ENCODE measurements around the gene CPZ.

CPZ gene

GRCh38 chr4:8581094-8581861 lies 11.3 kb upstream of the CPZ start:
- no peak for DNase-seq

- DNase-seq: no peak
Measured at GRCh38 chr4:8582016-8582415, 10.5 kb upstream of the CPZ start.

GRCh38 chr4:8582436-8582835 lies 10.1 kb upstream of the CPZ start:
- DNase-seq: no peak

- DNase-seq: no peak
Measured at GRCh38 chr4:8582941-8583654, 9.5 kb upstream of the CPZ start.

- no peak for DNase-seq
Measured at GRCh38 chr4:8583655-8584025, 8.9 kb upstream of the CPZ start.

- DNase-seq: no peak
Measured at GRCh38 chr4:8585186-8585585, 7.4 kb upstream of the CPZ start.

- no peak for DNase-seq
Measured at GRCh38 chr4:8585721-8586212, 6.8 kb upstream of the CPZ start.

GRCh38 chr4:8586246-8586645 lies 6.3 kb upstream of the CPZ start:
- DNase-seq: no peak

GRCh38 chr4:8586671-8587468 lies 5.7 kb upstream of the CPZ start:
- DNase-seq: no peak

- DNase-seq: no peak
Measured at GRCh38 chr4:8587469-8588195, 4.9 kb upstream of the CPZ start.

GRCh38 chr4:8588196-8588470 lies 4.4 kb upstream of the CPZ start:
- no peak for DNase-seq

GRCh38 chr4:8589336-8589735 lies 3.2 kb upstream of the CPZ start:
- DNase-seq: no peak

GRCh38 chr4:8589823-8590545 lies 2.6 kb upstream of the CPZ start:
- DNase-seq: no peak

- DNase-seq: no peak
Measured at GRCh38 chr4:8590546-8590880, 2.1 kb upstream of the CPZ start.

- DNase-seq: no peak
Measured at GRCh38 chr4:8591114-8591513, 1.5 kb upstream of the CPZ start.

- DNase-seq: no peak
Measured at GRCh38 chr4:8591626-8592365, 769 bp upstream of the CPZ start.

GRCh38 chr4:8593264-8594096 lies 915 bp downstream of the CPZ start:
- DNase-seq: no peak

GRCh38 chr4:8594097-8595038 lies 1.8 kb downstream of the CPZ start:
- DNase-seq: no peak

GRCh38 chr4:8595237-8596087 lies 2.9 kb downstream of the CPZ start:
- no peak for DNase-seq
